Measurements from ENCODE around the gene NOL3.
"Not testable (repeated sequence)": the region's sequence is repeated elsewhere in the genome, so short reads cannot be mapped to it uniquely, and the experiment has no call there.

Gene NOL3

DNA sequence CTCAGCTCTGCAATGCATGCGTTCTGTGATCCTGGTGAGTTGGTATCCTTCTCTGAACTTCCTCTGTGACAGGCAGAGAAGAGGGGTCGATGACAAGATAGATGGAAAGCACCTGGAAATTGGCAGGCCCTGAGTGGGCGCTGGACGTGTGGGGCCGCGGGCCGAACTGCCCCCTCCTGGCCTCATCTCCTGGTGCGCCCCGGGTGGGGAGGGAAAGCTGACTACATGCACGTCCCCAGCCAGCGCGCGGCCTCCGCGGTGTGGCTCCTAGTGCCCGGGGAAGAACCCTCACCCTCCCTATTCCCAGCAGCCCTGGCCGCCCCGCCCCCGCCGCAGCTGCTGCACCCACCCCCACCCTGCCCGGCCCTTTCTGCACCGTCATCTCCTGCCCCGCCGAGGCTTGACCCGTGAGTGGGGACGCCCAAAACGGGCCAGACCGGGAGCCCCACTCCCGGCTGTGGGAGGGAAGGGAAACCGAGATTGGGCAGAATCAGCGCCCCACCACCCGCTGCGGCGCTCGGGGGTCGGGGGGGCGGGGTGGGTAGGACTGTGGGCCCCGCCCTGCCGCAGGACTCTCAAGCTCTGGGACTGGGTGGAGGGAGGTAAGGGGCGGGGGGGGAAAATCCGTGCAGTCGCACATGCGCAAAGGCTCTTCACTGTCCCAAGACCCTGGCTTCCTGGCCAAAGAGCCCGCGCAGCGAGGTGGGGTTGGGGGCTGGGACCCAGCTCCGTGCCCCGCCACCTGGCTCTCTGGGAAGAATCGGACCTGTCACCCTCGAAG is at the start of gene NOL3:
Gene NOL3 (plus strand): TSS at position 371 of the 781 bp plus-strand sequence.
- no peak for DNase-seq (ENCODE audit: low read depth)

DNA sequence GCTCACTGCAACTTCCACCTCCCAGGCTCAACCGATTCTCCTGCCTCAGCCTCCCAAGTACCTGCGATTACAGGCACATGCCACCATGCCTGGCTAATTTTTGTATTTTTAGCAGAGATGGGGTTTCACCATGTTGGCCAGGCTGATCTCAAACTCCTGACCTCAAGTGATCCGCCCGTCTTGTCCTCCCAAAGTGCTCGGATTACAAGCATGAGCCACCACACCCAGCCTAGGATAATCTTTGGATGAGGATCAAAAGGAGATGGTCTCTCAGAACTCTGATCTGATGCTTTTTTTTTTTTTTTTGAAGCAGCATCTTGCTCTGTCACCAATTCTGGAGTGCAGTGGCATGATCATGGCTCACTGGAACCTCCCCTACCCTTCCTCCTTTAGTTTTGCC is 47.5 kb upstream of the NOL3 start:
- not testable (repeated sequence) for DNase-seq (ENCODE audit: low read depth)

DNA sequence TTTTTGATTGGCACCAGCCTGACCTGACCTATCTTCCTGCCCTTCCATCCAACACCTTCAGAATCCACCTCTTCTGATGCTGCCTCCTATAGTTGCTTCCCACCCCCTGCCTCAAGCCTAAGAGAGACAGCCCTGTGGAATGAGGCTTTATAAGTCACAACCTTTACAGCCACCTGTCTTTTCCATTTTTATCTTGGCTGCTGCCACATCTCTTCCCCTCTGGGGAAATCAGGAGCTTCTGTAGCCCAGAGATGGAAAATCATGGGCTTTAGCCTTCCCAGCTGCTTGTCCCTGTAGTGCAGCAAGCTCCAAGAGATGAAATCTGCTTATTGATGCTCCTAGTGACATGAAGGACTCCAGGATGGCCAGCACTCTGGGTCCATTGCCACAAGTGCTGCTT is 41.9 kb upstream of the NOL3 start:
- no peak for DNase-seq (ENCODE audit: low read depth)

DNA sequence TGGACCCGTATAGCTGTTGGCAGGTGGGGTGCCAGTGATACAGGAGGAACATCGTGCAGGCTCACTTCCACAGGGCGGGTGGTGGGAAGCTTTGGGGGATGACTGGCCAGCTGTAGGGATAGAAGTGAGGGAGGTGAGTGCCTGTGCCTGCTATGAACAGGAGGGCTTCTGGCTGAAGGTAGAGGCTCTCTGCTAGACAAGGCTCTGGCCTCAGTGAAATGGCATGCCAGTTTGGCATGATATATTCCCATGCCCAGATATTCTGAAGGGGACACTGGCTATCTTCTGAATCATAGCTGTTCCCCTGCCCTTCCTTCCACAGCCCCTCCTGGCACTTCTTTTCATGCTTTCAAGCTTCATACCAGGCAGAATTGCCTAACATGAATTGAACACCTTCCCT is 41.5 kb upstream of the NOL3 start:
- DNase-seq (ENCODE audit: low read depth), result no peak

DNA sequence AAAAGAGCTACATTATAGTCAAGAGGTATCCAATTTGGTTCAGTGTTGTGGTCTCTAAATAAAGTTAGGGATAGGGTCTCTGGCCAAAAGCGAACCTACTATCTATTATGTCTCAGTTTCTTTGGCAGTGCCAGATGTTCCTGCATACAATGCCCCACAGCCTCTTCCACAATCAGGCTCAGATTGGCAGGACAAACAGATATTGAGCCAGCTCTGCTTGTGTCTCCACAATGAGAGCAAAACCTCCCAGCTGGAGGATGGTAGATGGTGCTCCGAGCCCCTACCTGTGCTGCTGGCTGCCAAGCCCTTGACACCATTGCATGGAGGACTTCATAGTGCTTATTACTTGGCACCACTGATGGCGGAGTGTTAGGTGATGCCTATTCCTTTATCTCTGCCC is 40.9 kb upstream of the NOL3 start:
- no peak for DNase-seq (ENCODE audit: low read depth)

DNA sequence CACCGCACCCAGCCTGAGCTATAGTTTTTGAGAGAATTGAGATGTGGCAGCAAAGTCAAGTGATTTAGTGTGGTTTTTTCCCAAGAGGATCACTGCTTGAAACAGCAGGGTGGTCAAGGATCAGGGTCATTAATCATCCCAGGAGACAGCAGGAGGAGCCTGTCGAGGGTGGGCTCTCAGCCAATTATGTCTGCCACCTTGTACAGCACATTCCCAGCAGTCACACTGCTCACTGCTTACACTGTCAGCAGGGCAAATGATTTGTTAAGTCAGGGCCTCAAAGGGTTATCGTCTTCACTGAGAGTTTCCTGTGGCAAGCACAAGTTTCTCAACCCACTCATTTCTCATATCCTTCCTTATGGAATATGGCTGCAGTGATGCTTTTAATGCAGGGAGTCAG is 32.7 kb upstream of the NOL3 start:
- DNase-seq (ENCODE audit: low read depth), result no peak

DNA sequence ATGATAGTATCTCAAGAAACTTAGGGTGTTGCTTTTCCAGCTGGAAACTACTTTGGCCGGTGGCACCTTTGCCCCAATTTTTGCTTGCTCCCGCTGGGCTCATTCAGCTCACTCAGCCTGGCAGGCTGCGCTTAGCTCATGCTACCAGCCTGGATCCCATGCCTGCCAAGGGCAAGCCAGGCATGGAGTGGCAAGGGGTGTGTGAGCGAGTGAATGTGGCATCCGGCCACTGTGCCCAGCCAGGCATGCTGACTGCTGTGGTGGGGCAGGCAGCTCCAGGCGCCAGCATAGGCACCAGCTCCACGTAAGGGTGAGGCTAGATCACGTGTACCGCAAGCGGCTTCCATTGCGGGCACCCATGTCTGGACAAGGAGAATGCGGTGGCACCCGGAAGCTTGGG is 28.9 kb upstream of the NOL3 start:
- no peak for DNase-seq (ENCODE audit: low read depth)

DNA sequence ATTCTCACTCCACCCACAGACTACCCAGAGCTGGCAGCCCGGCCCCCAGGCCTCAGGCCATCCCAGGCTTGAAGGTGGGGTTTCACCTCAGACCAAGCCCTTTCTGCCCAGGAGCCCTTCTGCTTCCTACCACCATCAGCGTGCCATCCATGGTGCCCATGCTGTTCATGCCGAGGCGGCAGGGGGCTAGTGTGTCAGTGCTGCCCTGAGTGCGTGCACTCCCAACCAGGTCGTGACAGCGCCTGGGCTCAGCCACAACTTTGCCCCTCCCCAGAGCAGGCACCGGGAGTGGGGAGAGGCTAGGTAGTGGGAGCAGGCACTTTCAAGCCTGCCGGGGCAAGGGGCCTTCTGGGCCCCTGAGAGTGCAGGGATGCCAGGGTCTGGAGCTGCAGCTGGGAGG is 28.0 kb upstream of the NOL3 start:
- DNase-seq (ENCODE audit: low read depth), result no peak

DNA sequence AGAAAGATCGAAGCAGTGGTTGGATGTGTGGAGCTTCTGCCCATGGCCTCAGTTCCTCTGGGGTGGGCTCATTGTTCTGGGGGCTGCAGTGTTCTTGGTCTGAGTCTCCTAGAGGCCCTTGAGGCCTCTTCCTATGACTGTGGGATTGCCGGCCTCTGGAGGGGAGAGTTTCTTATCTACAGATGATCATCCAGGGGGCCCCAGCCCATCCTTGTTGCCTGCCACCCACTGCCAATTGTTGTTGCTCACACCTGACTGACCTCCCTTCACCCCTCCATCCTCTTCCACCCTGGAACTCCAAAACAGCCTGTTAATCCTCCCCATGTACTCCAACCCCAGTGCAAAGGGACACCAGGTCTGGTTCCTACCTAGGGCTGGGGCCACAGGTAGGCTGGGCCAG is 25.4 kb upstream of the NOL3 start:
- no peak for DNase-seq (ENCODE audit: low read depth)

DNA sequence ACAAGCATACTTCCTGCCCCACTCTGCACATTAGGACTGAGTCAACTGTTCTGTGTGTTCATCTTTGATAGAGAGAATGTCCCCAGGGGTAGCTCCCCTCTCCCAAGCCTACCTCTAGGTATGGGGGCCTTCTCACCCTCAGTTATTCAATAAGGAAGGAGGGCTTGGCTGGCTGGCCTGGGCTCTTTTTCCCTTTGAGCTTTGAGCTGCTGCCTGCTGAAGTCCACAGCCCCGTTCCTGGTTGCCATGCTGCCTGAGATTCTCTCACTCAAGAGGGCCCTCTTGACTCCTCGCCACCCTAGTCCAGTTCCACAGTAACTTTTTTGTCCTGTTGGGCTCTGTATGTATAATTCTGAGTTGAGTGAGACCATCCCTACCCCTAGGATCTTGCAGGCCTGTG is 24.6 kb upstream of the NOL3 start:
- DNase-seq (ENCODE audit: low read depth), result no peak

DNA sequence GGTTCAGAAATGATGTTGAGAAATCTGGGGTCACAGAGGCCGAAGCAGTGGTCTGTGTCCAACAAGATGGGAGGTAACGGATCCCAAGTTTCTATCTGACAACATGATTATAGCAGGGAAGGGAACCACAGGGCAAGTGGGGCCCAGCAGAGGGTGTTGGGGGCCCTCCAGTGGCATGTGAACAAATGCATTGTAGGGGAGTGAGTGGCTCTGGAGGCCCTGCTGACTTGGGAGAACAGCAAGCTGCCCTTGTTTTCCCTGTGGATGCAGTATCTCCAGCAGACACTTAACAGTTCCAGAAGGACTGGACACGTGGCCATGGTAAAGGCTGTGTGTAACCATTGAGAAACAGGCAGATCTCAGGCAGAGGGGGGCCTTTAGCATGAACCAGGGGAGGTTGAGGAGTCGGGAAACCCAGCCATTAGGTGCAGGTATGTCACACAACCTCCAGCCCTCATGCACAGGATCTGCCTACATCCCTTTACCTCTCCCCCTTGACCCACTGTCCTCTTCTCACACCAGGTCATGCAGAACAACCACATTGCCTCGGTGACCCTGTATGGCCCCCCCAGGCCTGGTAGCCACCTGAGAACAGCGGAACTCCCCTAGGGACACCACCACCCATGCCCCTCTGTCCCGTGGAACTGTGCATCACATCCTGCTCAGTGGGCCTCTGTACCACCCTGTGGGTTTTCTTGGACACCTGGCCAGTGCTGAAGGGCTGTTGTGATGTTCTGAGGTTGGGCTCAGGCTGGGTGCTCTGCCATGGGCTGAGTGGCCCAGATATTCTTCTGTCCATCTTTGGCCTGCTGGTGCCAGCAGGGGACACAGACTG is 23.6 kb upstream of the NOL3 start:
- DNase-seq (ENCODE audit: low read depth), result no peak

DNA sequence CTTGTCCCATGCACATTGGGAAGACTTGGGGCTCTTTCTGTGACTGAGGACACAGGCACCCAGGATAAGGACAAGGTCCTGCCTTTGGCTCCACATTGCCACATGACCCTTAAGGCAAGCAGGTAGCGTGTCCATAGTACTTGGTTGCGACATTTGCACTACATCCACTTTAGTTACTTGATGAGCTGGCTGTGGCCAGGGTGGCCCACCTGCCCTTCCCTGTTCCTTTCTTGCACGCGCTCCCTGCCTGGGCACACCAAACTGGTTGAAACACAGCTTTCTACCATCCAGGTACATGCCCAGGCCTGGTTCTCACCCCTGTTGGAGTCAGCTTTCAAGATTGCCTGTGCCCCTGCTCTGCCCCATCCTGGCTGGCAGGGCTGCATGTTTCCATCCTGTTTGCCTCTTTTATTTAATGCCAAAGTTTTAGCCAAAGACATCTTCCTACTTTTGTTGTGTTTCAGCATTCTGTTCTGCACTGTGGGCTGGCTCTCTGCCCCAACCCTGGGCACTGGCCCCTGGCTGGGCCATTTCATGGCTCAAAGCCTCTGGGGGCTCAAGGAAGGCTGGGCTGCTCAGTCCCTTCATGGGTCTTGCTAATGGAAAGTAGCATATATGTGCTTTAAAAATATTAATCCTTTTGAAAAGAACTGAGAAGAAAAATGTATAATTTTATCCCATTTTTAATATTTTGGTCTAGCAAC is 22.7 kb upstream of the NOL3 start:
- no peak for DNase-seq (ENCODE audit: low read depth)

DNA sequence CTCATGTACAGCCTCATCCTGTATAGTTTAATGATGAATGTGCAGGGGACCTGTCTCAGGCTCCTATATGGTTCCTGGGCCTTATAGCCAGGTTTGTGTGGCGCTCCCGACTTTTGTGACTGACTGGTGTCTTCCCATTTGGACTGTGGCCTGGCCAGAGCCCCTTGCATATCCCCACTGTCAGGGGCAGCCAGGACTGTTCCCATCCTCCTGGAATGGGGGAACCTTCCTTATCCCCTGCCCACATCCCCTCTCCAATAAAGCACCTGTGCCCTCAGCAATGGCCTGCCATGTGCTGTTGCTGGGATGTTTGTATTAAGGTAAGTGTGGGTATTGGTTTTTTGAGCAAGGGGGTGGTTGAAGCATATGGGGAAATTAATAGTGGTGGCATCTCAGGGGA is 22.1 kb upstream of the NOL3 start:
- DNase-seq (ENCODE audit: low read depth), result no peak

DNA sequence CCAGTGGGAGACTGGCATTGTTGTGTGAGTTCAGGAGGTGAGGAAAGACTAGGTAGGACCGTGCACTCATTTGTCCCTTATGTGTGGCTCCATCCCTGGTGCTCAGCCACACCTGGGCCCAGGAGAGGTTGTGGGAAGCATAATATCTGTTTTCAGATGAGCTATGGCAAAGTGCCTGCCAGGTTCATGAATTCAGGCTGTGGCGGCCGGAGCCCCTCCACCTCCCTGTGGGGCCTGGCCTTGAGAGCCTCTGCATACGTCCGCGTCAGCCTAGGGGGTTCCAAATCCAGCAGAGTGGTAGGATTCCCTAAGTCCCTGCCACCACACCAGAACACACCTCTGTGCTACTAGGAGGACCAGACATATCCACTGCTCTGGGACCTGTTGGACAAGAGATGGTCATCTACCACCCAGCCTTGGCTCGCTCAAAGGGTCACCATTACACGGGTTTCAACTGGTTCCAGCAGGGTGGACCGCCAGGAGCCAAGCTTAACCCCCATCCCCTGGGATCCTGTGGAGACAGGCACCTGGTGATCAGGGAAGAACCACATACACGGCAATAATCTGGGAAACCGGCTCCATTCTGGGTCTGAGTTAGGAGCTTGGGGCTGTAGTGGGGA is 21.6 kb upstream of the NOL3 start:
- DNase-seq (ENCODE audit: low read depth), result no peak

DNA sequence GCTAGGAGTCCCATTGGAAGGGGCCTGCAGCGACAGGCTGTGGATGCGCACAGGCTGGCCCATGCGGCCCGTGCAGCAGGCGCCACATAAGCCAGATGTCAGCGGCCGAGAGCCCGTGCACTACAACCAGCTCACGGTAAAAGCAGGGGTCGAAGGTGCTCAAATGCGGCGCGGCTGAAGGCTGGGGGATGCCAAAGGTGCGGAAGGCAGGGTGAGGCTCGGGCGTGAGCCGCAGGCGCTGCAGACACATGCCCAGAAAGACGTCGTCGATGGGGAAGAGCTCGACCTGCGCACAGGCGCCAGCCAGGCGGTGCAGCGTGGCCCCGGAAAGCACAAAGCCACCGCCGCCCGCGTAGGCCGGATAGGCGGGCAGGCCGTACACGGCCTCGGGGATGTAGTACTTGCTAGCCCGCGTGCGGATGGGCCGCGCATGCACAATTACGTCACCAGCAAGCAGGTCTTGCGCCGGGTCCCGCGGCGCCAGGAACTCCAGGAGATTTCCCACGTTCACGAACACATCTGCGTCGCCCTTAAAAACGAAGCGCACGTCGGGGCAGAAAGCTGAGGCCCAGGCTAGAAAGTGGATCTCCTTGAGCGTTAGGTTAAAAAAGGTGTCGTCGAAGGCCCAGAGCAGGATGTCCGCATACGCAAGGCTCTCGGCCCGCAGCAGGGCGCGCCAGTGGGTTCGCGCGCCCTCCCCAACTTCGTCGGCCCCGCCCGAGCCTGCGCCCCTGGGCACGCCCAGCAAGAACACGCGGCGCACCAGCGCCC is 20.9 kb upstream of the NOL3 start:
- DNase-seq (ENCODE audit: low read depth), result no peak

DNA sequence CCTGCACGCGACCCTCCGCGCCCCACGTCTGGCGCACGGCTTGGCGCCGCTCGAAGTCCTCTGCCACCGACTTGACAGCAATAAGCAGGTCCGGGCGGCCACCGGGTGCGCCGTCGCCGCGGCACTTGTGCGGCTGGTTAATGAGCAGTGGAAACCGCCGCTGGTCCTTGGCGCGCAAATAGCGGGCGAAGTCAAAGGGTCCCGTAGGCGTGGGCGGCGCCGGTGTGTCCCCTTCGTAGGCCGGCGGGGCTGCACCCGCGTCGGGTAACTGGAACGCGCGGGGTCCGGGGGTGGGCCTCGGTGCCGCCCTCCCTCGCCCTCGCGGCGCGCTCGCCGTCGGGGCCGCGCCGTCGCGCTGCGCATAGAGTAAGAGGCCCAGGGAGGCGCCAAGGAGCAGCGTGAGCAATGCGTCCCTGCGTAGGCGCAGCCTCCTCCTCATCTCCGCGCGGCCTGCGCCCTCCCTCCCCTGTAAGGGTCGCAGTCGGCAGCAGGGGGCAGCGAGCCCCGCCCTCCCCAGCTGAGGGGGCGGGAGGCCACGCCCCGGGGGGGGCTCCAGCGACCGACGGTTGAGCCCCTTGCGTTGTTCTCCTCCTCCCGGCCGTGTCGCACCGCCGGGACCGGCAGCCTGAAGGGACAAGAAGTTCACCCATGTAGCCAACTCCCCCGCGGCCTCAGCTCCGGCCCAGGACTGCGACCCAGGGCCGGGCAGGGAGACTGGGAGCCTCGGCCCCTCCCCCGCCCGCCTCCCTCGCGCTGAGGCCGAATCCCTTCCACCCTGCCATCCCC is 20.1 kb upstream of the NOL3 start:
- DNase-seq (ENCODE audit: low read depth), result no peak

DNA sequence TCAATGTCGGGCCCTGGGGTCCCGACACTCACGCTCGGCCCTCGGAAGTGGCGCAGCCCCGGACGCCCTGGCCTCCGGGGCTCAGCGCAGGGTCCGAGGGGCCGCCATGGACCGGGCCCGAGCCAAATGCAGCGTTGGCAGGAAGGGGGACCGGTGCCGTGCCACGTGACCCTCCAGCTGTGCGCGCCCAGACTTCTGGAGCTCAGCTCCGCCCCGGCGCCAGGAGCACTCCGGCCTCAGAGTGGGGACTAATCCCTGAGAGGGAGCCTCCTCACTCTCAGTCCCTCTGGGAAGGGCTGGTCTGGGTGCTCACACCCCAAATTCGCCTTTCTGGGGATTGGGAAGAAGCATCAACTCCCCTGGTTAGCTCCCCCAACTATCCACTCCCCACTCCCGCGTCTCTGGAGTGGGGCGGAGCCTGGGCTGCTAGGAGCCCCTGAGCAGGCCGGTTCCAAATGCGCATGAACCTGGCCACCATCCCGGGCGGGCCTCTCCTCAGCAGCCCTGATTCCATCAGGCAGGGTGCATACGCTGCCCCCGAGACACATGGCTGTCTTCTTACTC is 19.4 kb upstream of the NOL3 start, which contains the start of gene B3GNT9:
Gene B3GNT9 (minus strand): TSS at position 166 of the 564 bp plus-strand sequence. CDS start 513 bp downstream, outside the sequence.
- DNase-seq (ENCODE audit: low read depth), result no peak

DNA sequence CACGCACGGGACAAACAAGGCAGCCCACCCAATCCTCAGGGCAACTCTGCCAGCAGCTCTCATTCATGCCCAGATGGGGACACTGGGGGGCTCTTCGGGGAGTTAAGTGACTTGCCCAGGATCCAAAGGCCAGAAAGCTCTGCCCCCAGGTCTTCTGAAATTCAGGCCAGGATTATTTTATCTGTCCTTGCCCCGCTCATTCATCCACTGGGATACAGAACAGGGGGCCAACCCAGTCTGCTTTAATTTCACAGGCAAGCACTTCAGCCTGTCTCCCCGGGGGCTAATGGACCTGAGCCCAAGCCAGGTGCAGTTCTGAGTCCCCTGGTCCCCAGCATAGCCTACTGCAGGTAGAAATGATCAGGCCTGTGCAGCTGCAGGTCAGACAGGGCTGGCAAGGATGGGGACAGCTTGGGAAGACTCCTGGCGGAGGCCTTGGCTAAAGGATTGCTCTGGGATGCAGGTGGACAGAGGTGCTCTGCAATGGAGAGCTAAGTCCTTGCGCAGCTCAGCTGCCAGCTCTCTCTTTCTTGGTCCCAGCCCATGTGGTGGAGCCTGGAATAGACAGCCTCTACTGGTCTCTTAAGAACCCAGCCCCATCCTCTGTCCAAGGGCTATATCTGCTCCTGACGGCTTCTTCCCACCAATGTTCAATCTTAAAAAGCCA is 18.8 kb upstream of the NOL3 start:
- DNase-seq (ENCODE audit: low read depth), result no peak

DNA sequence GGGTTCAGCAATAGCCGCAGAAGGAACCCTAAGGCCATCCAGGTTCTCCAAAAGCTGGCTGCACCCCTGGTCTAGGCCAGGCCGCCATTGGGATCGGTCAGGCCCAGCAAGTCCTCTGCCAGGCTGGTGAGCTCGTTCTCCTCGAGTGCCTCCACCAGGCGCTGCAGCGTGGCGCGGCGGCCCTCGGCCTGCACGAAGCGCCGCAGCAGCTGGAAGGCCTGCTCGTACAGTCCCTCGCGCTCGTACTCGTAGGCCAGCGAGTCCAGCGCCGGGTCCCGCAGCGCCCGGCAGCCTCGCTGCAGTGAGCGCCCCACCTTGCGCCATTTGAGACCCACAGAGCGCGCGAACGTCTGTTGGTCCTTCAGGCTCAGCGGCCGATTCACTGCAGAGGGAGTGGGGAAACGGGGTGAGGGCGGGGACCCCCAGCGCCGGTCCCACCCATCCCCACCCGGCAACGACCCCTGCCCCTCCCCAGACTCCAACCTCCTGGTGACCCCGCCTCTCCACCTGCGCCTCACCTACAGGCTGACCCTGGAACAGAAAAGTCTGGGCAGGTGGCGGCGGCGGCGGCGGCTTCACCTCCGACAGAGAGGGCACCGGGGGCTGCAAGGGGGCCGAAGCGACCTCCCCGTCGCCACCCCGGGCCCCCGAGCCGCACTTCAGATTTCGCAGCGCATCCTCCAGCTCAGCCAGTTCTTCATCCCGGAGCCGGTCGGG is 15.6 kb upstream of the NOL3 start:
- DNase-seq (ENCODE audit: low read depth), result no peak

Data from stimulated activated CD8-positive, alpha-beta memory T cell treated with anti-CD3 and anti-CD28 coated beads, Interleukin-12 subunit alpha, Interleukin-12 subunit beta, amount 100 ng/mL, for 4 hours (primary cell).